Skeletal muscle cell (primary cell): ENCODE measurements around the gene ANKRD34B.

Experiments used
- DNase-seq: peaks from one replicate; pipeline ENCODE4 v3.0.0-alpha.2; 2010; ENCODE audit warnings: low read depth
- H3K4me3 ChIP-seq: 2 replicates; pipeline ENCODE4 v1.5.1; 2011; ENCODE audit warnings: low read depth, mild to moderate bottlenecking, control low read depth, low read length, moderate library complexity

ANKRD34B gene

DNA sequence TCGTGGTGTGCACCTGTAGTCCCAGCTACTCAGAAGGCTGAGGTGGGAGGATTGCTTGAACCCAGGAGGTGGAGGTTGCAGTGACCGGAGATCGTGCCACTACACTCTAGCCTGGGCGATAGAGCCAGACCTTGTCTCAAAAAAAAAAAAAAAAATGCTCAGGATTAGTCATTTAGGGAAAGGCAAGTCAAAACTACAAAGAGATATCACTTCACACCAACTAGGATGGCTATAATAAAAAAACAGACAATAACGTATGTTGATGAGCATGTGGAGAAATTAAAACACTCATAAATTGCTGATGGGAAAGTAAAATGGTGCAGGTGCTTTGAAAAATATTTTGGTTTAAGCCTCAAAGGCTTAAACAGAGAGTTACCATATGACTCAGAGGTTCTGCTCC, 6.3 kb upstream of the ANKRD34B start:
- no peak overlapping the region for H3K4me3 ChIP-seq
- DNase-seq = no peak

DNA sequence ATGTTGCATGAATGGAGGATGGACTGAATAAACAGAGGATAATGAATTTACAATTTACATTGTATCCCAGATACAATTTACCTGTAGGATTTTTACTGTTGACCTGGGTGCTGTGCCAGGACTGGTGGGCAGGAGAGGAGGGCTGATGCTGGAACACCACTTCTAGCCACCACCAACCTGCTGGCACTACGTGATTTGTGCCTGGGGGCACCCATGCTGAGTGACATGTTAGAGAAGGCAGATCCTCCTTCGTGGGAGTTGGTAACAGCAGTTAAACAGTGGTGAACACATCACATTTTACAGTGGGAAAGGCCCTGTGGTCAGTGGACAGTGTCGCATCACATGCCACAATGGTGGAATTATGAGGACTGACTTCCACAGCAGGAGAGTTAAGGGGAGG, 3.0 kb upstream of the ANKRD34B start:
- no peak for DNase-seq

DNA sequence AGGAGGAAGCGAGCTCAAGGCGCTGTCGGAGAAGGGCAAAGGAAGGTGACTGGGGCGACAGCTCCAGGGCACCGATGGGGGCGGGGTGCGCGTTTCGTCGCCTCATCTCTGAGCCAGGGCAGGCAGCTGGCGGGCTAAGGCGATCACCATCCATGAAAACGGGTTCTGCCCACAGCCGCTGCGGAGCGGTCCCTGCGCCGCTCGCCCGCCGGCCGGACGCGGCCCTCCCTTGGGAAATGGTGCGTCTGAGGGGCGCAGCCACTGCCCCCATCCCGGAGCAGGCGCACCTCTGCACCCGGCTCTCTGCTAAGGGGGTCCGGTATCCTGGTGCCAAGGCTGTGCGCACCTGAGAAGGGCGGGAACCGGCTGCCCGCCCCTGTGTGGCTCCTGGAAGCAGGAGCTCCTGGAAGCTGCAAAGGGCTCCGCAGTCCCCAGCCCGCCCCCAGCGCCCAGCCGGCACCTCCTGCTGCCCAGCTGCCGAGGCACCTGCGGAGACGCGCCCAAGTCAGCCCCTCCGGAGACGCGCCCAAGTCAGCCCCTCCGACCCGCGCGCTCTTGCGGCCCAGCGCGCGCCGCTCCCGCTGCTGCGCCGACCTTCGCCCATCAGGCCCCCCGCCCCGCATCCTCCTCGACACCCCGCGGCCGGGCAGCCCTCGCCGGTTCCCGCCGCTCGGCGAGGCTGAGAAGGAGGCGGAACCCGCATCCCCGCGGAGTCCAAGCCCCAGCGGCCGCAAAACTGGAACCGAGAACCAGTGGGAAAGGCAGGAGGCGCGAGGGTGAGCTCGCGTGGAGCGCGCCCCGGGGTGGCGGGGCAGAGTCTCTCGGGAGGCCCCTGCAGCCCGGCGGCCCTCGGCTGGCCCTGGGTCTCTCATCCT, 757 bp downstream of the ANKRD34B start:
- peak overlapping the region; percentile 39 for H3K4me3 ChIP-seq
- no peak for DNase-seq

More for the DNA sequence above, 3.0 kb upstream of the ANKRD34B start:
- no peak overlapping the region for H3K4me3 ChIP-seq

DNA sequence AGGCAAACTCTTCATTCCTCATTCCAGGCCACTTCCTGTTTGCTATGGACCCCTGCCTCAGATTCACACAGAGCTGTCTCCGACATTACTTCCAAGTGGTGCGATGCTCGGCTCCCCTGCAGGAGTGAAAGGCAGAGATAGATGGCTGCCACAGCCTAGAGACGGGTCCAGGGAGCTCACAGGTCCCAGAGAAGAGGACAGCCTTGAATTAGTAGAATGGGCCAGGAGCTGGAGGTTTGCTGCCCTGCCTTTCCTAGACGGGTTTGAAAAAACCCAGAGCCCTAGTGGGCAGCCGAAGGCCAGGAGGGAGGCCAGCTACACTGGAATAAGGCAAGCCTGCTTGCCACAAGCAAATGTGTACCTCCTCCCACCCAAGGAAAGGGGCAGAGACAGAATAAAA, 1.8 kb downstream of the ANKRD34B start:
- H3K4me3 ChIP-seq = no peak overlapping the region
- no peak for DNase-seq

DNA sequence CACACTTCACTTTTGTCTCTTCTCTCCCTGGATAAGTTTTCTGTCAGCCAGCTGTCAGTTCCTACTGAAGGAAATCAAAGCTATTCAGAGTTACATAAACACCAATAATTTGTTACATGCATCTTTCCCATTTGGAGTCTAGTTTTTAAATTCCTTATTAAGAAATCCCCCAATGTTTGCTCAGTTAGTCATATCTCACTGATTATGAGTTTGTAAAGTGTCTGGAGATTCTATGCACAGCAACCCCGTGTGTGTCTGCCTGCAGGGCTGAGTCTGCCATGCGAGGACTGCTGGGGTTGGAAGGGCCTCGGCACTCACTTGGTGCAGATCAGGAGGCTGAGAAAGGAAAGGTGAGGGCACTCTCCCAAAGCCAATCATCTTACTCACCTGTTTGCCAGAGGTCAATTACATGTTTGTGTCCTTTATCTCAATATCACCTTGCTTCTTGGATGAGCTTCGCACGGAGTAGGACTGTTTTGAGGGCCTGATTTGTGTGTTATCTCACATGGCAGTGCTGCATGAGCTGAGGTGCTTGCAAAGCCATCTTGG, 3.3 kb downstream of the ANKRD34B start:
- DNase-seq = no peak
- H3K4me3 ChIP-seq = no peak overlapping the region

DNA sequence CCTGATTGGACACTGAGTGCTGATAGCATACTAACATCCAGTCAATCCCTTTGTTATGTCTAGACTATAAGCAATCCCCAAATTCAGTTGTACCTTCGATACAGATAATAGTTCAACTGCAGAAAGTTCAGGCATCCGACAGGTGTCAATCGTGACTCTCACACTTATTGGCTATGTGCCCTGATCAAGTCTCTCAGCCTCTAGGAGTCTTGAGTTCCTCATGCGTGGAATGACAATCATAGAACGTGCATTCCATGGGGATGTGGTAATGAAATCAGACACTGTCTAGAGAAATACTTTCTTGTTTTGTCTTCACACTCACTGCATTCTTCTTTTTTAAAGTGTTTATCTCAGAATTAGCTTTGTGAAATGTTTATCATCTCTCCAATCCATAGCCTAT, 4.8 kb downstream of the ANKRD34B start:
- no peak overlapping the region for H3K4me3 ChIP-seq
- DNase-seq = no peak

DNA sequence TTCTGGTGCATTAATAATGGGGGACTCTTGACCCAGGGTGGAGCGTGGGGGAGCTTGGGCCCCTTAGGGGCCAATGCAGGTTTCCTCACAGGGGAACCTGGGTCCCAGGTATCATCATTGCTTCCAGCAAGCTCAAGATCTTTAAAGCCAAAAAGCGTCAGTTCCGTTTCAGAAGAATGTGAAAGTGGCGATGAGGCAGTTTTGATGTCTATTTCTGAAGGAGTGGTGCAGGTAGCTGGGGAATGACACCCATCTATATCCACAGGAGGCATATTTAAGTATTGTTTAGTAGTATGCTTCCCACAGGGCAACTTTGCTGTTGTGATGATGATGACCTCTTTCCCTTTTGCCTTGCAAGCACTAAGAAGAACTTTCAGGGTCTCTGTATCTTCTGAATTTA, 10.8 kb downstream of the ANKRD34B start:
- H3K4me3 ChIP-seq = no peak overlapping the region
- DNase-seq = no peak

DNA sequence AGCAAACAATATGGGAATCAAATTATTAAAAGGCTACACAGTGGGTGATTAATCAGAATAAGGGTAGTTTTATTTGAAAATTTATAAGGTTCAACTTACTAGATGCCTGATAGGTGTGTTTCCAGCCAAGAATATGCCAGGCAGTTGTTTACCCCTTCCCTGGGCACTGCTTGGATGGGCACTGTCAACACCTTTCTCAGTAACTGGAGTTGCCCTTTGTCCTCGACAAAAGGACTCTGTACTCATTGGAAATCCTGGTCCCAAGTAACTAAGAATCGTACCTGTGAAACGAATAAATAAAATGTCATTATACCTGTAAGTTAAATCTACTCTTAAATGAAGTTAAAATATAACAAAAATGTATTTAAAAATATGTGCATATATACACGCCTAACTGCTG, 15.0 kb downstream of the ANKRD34B start:
- DNase-seq = no peak
- H3K4me3 ChIP-seq = no peak overlapping the region

DNA sequence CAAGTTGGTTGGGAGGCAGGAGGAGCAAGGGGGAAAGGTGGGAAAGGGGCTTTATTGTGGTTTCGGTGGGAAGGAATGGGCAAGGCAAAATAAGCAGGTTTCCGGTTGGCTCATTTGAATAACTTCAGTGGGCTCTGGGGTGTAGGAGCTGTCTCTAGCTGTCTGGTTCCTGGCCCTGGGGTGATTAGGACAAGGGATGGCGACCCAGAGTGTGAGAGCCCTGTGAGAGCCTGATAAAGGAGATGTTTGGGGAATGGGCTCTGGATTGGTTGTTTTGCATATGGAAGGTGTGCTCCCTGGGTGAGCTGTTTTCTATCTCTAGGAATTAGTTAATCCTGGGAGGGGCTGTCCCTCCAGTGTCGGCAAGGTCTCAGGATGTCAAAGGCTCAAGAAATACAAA, 15.4 kb downstream of the ANKRD34B start:
- H3K4me3 ChIP-seq = no peak overlapping the region
- no peak for DNase-seq

DNA sequence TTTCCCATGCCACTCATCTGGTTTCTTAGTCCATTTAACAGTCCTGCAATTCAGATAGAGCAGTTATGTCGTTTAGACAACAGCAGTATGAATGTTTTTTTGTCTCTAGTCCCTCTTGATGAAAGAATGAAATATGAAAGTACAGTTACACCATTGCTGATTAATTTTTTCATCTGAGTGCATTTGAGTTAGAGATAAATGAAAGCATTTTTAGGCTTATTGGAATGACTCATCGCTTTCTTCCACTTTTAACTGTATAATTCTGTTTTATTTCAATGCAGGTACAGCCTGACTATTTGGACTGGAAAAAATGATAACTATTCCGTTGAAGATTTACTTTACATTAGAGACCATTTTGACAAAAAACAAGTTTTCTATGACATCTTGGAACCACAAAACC, 28.7 kb downstream of the ANKRD34B start:
- no peak for DNase-seq

DNA sequence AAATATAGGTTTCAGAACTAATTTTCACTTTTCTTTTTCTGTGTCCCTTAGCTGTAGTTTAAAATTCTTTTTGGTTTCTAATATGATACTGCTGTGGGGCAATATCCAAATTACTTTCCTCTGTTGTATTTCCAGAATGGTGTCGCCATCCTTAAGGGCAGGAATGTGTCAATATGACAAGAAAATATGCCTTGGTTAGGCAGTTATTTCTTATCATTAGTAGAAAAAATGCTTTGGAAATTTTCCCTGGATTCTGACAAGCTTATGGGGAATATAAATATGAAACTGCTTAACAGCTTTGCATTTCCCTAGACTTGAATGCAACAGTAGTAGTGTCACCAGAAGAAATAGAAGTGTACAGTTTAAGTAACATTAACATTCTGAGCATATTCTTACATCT, 29.4 kb downstream of the ANKRD34B start:
- DNase-seq = no peak
- no peak overlapping the region for H3K4me3 ChIP-seq

More for the DNA sequence above, 28.7 kb downstream of the ANKRD34B start:
- no peak overlapping the region for H3K4me3 ChIP-seq

DNA sequence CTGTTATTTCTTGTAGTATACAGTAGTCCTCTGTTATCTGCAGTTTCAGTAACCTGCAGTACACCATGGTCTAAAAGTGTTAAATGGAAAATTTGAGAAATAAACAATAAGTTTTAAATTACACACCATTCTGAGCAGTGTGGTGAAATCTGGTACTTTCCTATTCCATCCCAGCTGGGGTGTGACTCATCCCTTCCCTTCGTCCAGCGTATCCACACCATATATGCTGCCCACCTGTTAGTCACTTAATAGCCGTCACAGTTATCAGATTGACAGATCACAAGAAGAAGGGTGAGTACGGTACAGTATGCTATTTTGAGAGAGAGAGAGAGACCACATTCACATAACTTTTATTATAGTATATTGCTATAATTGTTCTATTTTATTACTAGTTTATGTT, 53.3 kb downstream of the ANKRD34B start:
- DNase-seq = peak; percentile 70
- H3K4me3 ChIP-seq = no peak overlapping the region

DNA sequence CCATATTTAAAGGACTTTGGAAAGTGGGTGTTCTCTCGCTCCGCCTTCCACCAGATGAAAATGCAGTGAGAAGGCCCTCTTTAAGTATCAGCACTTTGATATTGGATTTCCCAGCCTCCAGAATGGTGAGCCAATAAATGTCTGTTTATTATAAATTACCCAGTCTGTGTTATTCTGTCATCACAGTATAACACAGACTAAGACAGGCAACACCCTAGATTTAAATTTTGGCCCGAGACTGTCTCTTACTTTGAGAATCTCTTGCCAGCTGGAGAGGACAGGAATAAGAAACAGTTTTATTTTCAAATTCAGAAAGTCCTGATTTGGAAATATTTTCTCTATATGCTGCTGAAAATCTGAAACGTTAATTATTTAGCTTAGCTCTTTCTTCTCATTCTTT, 60.7 kb downstream of the ANKRD34B start:
- DNase-seq = no peak

DNA sequence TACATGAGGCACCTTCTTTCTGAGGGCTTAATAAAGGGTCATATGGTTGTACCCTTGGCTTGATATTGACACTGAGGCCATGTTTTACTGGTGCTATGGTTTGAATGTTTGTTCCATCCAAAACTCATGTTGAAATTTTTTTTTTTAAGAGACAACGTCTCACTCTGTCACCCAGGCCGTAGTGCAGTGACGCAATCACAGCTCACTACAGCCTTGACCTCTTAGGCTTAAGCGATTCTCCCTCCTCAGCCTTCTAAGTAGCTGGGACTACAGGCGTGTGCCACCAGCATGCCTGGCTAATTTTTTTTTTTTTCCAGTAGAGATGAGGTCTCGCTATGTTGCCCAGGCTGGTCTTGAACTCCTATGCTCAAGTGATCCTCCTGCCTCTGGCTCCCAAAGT, 61.2 kb downstream of the ANKRD34B start:
- no peak overlapping the region for H3K4me3 ChIP-seq
- no peak for DNase-seq

More for the DNA sequence above, 60.7 kb downstream of the ANKRD34B start:
- H3K4me3 ChIP-seq = no peak overlapping the region

DNA sequence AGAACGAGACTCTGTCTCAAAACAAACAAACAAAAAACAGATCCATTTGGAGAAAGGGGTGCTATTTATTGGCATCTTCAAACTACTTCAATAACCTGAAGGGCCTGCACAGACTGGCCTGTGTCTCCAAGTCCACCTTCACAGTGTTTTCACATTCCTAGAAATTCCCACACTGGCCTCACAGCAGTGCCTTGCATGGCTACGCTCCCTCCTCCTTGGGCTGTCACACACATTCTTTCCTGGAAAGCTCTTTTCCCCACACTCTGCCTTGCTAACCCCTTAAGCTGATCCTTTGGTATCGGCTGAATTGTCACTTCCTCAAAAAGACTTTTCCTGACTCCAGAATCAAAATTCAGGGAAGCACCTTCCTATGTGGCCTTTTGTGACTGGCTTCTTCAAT, 62.4 kb downstream of the ANKRD34B start:
- no peak overlapping the region for H3K4me3 ChIP-seq
- DNase-seq = no peak
